GM12878 (cell line): Measurements from ENCODE around the gene C16orf46. TPM values are rescaled to one million over a fixed set of nuclear protein-coding genes. Genes with fewer than 3 reads are reported as not detected.
A peak's percentile ranks its signal among the peaks of the same experiment; 100 is the strongest.

Experiments used
- BHLHE40 ChIP-seq, 2 experiments: fragments of 450-650 bp in 1 of 2; IDR thresholded peaks; 2 replicates each; pipeline ENCODE4 v1.6.1; 2011 to 2017; ENCODE audit warnings: low read depth in 2 of 2, borderline replicate concordance in 1 of 2, improper control_type of control experiment in 1 of 2, low read length in 1 of 2, mild to moderate bottlenecking in 1 of 2
- CREB1 ChIP-seq: IDR thresholded peaks from 2 replicates; pipeline ENCODE4 v1.6.1; 2012; ENCODE audit warnings: low read depth, mild to moderate bottlenecking, inconsistent platforms
- HDGF ChIP-seq: fragments of 450-650 bp; IDR thresholded peaks from 2 replicates; pipeline ENCODE4 v1.6.1; 2016; ENCODE audit warnings: antibody characterized with exemption
- IKZF1 ChIP-seq: fragments of 450-650 bp; conservative IDR thresholded peaks from 2 replicates; pipeline ENCODE4 v1.6.1; 2017; ENCODE audit warnings: antibody characterized with exemption, mild to moderate bottlenecking
- POLR2A ChIP-seq: IDR thresholded peaks from 2 replicates; pipeline ENCODE4 v1.6.1; 2011; ENCODE audit warnings: low read depth, mild to moderate bottlenecking, low read length
- RB1 ChIP-seq: fragments of 450-650 bp; formaldehyde crosslinking; IDR thresholded peaks from 2 replicates; pipeline ENCODE4 v1.6.1; 2017; ENCODE audit warnings: mild to moderate bottlenecking, borderline replicate concordance
- RCOR1 ChIP-seq: conservative IDR thresholded peaks from 2 replicates; pipeline ENCODE4 v1.6.1; 2012; ENCODE audit warnings: low read depth, low read length, improper control_type of control experiment
- STAT1 ChIP-seq: fragments of 450-650 bp; conservative IDR thresholded peaks from 2 replicates; pipeline ENCODE4 v1.6.1; 2014; ENCODE audit warnings: antibody characterized with exemption, mild to moderate bottlenecking
- ZNF207 ChIP-seq: fragments of 450-650 bp; IDR thresholded peaks from 2 replicates; pipeline ENCODE4 v1.6.1; 2014; ENCODE audit warnings: antibody characterized with exemption, mild to moderate bottlenecking, borderline replicate concordance
- ZNF687 ChIP-seq: fragments of 450-650 bp; IDR thresholded peaks from 2 replicates; pipeline ENCODE4 v1.6.1; 2017; ENCODE audit warnings: mild to moderate bottlenecking, moderate library complexity
- ZSCAN29 ChIP-seq: fragments of 450-650 bp; IDR thresholded peaks from 2 replicates; pipeline ENCODE4 v1.6.1; 2017; ENCODE audit warnings: mild to moderate bottlenecking, moderate library complexity
- polyA plus RNA-seq, 11 experiments: library from polyadenylated mRNA; depleted of rRNA in 4 of 11; unstranded in 6 of 11; stranded (reverse) in 5 of 11; fragments of >200 nt; fragmentation: Nextera tagmentation in 4 of 11; fragmentation: Illumina TruSeq in 1 of 11; extraction: Ambion mirVana in 4 of 11; extraction: Trizol in 1 of 11; gene quantifications; 1 replicate in 1 of 11; 2 replicates in 10 of 11; pipeline versions ENCODE4 v1.2.1 to v1.2.3, GENCODE V29; 2011 to 2016; ENCODE audit warnings: inconsistent platforms in 2 of 11, missing spikeins in 2 of 11, low read depth in 1 of 11
- total RNA-seq, 4 experiments: library from RNA; depleted of rRNA in 3 of 4; stranded (reverse); fragments of >200 nt in 3 of 4; fragmentation: Illumina TruSeq in 1 of 4; extraction: Trizol in 1 of 4; gene quantifications; 2 replicates each; pipeline versions ENCODE4 v1.2.1 to v1.2.3, GENCODE V29; 2013 to 2021

Gene C16orf46
- total and polyA plus RNA-seq, 10 of the 15 experiments (the other 5 are each of a cell fraction or from before 2014, with no cell fraction given): 0.04 to 0.46 (median 0.14) TPM; not detected in 6

- 0 out of 2 replicates have a peak, but pooled peaks have one; percentile 84 for TF ChIP-seq ZNF207
- peak in 1 of 2 experiments; percentile 75; a peak in 2 of 4 replicates for TF ChIP-seq BHLHE40 (IDR thresholded peaks at IDR 0.05; ENCODE audit: borderline replicate concordance in 1 of 2, low read depth in 2 of 2, low read length in 1 of 2)
- peak; percentile 65; the same call in 1 of the 2 replicates for TF ChIP-seq RB1
- TF ChIP-seq RCOR1: no peak
- 0 out of 2 replicates have a peak, but pooled peaks have one; percentile 36 for TF ChIP-seq ZSCAN29
- TF ChIP-seq CREB1: peak; percentile 45; the same call in 1 of the 2 replicates
- peak; percentile 73; the same call in 1 of the 2 replicates for TF ChIP-seq POLR2A
- TF ChIP-seq IKZF1: peak; percentile 80
- TF ChIP-seq STAT1: 0 out of 2 replicates have a peak, but pooled peaks have one; percentile 75
- peak; percentile 67; the same call in 1 of the 2 replicates for TF ChIP-seq ZNF687
- TF ChIP-seq HDGF: peak; percentile 99
Measured at GRCh38 chr16:81095953-81096714, 19.1 kb upstream of the C16orf46 start, which contains the start of gene GCSH (continued).
